Right renal cortex interstitium (tissue), 3 donors: ENCODE measurements around the gene DAB2. TPM values are rescaled to one million over a fixed set of nuclear protein-coding genes. Genes with fewer than 3 reads are reported as not detected.

Source experiments
- DNase-seq, 3 donors: peaks; one replicate each; pipeline ENCODE4 v3.0.0-alpha.2; 2013; ENCODE audit warnings: low read depth in 3 of 3, low spot score in 2 of 3
- polyA plus RNA-seq, 3 donors: library from polyadenylated mRNA; unstranded; fragments of 120-200 nt; gene quantifications; one replicate each; pipeline ENCODE4 v1.2.1, GENCODE V29; 2013; ENCODE audit not compliant: insufficient read length in 3 of 3

DAB2 gene
- polyA plus RNA-seq, 3 donors, result 171 to 216 (median 204) TPM

GRCh38 chr5:39394946-39395345, 29.8 kb downstream of the DAB2 start:
- no peak for DNase-seq

DNA sequence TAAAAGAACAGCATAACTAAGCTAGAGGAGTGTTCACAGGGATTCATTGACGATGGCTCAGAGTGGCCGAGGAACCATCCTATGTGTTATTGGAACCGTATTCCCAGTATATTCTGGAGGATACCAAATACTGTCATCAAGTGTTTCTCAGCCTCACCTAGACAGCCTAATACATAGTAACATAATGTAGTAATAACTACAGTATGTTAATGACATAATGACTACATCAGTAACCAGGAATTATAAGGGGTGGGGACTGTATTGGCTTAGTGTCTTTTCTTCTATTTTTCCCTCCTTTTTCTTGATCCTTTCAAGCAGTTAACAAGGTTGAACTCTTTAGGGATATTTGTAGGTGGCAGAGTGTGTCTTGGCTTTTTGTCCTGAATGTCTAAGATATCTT, 33.8 kb downstream of the DAB2 start:
- DNase-seq, result no peak

DNA sequence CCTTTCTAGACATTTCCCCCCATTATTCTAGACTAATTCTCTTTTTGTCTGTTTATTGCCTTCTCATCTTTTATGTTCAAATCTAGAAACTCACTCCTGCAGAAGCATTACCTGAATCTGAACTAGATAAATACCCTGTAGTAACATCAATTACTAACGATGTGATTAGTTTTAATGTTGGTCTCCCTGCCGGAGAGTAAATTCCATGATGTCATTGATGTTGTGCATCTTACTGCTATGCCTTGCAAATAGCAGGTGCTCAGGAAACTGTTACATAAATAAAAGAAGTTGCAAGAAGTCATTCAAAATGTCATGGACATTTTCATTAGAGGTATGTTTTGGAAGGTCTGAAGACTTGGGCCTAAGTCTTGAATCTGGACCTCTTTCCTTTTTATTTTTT, 37.5 kb downstream of the DAB2 start:
- no peak for DNase-seq

- DNase-seq, result no peak
Measured at GRCh38 chr5:39384271-39384670, 40.5 kb downstream of the DAB2 start.

DNA sequence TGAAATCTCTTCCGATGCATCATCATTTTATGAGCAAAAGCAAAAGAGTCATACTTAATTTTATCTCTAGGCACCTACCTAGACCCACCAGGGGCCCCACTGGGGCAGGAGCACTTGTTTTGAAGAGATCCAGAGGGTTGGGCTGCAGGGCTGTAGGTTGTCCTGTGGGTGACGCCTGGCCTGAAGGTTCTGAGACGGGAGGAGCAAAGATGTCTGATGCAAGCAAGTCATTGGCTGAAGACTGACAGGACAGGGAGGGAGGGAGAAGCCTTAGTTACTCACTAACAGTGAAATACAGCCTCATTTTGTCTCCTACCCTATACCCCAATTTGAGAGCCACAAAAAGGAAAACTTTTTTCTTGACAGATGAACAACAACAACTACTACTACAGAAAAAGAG, 43.4 kb downstream of the DAB2 start:
- no peak for DNase-seq

DNA sequence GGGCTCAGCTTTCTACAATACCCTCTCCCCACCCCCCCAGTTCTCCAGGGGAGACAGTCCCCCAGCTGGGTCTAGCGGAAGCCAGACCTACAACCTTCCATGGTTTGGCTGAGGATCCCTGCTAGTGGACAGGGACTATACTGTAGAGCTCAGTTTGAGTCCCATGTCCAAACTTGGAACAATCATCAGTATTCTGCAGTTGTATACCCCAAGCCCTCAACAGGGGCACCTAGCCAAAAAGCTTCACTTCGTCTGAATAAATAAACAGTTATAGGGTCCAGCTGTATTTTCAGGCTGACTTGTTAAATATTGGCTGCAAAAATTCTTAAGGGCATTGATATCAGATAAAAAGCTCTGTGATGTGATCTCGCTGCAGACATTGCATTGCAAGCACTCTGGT, 45.1 kb downstream of the DAB2 start:
- DNase-seq, result no peak

- DNase-seq, result no peak
Measured at GRCh38 chr5:39377613-39378012, 47.2 kb downstream of the DAB2 start.

DNA sequence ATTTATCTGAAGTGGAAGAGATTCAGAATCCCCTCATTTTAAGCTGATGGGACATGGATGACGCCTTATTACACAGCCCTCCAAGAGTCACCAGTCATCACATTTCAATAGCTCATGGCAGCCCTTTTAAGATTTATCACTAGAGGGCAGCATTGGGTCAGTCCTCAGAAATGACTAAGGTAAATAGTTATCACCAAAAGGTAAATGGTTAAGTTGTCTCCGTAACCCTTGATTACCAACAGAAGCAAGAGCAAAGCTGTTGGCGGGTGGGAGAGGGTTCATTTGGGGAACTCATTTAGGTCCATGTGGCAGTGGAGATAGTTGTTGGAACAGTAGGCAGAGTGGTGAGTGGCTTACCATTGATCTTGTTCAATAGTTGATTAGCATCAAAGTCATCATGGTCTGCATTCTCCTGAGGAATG, 48.5 kb downstream of the DAB2 start:
- DNase-seq, result no peak

GRCh38 chr5:39373791-39374190, 51.0 kb downstream of the DAB2 start:
- peak in 1 of 3 donors; percentile 21 for DNase-seq

GRCh38 chr5:39371367-39371635, 53.5 kb downstream of the DAB2 start:
- no peak for DNase-seq

DNA sequence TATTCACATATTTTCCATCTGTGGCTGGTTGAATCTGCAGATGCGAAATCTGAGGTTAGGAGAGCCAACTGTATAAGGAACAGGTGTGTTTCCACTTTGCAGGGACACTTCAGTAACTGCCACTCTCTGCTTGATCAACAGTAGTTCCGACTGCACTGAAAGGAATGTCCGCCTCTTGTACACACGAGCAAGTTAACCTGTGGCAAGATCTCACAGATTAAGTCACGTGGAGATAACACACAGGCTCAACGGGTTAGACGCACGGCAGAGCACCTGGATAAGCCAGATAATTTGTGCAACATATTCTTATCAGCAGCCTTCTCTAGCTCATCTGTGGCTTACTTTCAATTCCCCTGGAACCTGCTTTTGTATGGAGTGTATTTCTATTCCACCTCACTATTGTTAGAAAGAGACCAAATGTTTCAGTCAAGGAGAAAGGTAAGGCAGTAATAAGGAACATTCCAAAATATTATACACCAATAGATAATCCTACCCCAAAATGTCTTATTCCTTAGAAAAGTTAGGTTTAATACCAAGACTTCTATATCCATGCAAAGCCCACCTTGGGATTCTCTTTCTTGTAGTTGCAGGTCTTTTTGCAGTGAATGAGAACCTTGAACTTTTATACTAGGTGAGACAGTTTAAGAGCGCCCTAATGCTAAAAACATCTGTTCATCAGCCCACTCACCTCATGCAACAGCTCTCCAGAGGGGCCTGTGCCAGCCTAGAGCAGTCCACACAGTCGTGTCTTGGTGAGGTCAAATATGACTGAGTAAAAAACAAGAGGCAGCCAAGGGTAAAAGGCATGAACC, 54.0 kb downstream of the DAB2 start:
- DNase-seq, result no peak

GRCh38 chr5:39369123-39369815, 55.5 kb downstream of the DAB2 start:
- no peak for DNase-seq

DNA sequence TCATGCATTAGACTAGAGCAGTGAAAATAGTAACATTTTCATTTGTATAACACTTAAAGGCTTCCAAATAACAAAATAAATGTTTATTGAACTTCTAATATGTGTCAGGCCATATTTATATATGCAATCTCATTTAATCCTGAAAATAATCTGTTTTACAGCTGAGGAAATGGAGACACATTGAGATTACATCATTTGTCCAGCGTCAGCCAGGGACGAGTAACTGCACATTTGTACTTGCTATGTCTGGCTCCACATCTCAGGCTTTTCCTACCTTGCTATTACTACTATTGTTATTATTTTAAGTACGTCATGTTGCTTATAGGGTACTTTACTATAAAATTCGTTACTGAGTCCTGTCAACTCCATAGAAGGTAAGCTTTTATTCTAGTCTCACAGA, 56.7 kb downstream of the DAB2 start:
- DNase-seq, result no peak

DNA sequence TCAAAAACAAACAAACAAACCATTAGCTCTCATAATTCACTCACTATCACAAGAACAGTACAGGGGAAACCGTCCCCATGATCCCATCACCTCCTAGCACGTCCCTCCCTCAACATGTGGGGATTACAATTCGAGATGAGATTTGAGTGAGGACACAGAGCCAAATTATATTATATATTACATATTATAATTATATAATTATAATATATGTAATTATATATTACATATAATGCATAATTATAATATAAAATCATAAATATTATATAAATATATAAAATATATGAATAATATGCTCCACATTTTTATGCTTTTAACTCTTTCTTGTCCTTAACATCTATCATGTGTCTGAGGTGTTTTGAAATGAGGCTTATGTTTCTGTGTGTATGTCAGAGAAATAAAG, 57.1 kb downstream of the DAB2 start:
- no peak for DNase-seq

GRCh38 chr5:39364367-39364766, 60.4 kb downstream of the DAB2 start, which contains the start of gene C9:
Gene C9, minus strand, starts transcription at chr5:39364495. Its CDS starts 31 bp downstream, at chr5:39364464.
- DNase-seq, result no peak

GRCh38 chr5:39363217-39363616, 61.6 kb downstream of the DAB2 start:
- DNase-seq, result no peak

- DNase-seq, result no peak
Measured at GRCh38 chr5:39362646-39363045, 62.1 kb downstream of the DAB2 start.

DNA sequence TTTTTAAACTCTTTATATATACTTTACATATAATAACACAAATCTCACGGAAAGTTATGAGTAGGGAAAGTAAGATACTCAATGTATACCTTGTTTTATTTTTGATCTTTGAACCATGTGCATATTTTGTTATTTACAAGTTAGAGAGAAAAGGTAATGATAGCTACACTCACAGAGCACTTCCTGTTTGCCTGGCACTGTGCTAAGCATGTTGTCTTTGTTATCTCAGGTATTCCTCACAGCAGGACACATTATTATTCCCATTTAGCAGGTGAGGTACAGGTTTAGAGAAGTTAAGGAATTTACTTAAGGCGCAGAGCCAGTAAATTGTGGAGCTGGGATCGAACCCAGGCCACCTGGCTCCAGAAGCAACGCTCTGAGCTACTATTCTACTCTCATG, 63.5 kb downstream of the DAB2 start:
- DNase-seq, result no peak

- no peak for DNase-seq
Measured at GRCh38 chr5:39360471-39361111, 64.2 kb downstream of the DAB2 start.

DNA sequence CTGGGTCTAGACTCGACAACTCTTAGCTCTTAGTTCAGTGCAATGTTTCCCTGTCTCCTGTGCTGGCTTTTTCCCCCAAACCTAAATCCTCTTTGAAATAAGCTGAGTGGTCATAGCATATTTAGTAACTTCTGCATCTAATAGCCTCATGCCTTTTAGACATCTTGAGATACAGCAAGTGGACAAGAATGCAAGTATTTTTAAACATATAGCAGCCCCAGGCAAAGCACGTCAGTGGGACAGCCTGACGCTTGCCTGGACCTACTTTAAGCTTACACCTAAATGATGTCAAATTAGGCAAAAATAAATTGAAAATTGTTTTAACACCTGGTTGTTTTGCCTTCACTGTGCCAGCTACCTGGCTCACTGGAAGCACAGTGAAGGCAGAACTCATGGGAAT, 68.5 kb downstream of the DAB2 start:
- DNase-seq, result no peak

GRCh38 chr5:39355324-39355723, 69.5 kb downstream of the DAB2 start:
- DNase-seq, result no peak
